AG20443 (cell line): ENCODE data around the gene COX6A1.
A peak's percentile ranks its signal among the peaks of the same experiment; 100 is the strongest.

Source experiments
- DNase-seq: peaks from one replicate; pipeline ENCODE4 v3.0.0; 2012; ENCODE audit warnings: low spot score, mixed read lengths

Gene COX6A1

DNA sequence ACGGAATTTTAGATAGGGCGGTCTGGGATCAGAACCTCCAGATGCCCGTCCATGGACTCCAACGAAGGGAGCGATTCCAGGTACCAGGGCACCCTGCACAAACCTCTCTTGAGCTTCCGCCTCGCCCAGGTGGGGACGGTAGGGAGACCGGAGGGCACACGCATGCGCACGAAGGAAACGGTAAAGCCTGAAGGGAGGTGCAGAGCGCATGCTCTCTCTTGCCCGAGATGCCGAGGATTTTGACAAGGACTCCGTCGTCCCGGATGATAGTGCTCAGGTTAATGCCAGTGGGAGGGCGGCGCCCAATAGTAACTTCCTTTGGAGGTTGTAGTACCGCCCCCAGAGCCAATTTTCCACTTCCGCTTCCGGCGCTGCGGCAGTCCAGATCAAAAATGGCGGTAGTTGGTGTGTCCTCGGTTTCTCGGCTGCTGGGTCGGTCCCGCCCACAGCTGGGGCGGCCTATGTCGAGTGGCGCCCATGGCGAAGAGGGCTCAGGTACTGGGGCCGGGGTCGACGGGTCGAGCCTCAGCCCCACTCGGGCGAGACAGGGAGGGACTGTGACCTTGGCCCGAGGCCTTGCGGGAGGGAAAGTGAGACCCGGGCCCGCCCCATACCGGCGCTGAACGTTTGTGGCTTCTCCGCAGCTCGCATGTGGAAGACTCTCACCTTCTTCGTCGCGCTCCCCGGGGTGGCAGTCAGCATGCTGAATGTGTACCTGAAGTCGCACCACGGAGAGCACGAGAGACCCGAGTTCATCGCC is at the start of gene COX6A1:
Gene COX6A1 (plus strand): TSS at position 379 of the 760 bp plus-strand sequence. CDS start 14 bp downstream, at position 393.
- peak; percentile 98 for DNase-seq

DNA sequence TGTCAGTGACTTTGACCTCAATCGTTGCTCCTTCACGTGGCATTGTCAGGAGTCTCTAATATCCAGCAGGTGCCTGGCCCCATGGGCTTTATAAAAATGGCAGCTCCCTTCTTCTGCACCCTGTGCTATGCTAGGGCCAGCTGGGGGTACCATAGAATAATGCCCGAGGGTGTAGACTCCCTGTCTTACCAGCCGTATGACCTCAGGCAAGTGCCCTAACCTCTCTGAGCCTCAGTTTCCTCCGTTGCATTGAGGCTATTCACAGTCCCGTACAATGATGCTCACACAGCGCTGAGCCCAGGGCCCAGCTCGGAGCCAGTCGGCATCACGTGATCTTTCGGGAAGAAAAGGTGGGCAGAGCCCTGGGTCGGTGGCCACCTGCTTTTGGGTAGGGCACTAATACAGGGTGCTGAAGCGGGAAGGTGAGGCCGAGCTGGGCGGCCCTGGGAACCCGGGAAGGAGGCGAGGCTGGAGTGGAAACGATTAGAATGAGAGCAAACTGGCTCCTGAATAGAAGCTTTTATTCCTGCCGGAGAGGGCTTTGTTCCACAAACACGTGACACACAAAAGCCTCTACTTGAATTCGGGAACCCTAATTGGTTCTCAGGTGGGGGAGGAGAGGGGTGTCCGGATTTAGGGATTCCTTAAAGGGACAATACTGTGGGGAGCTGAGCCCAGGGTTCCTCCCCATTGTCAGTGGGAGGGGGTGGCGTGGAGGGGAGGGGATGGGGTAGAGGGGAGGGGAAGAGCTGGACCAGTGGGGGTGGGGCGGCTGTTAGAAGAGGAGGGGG is 49.0 kb upstream of the COX6A1 start:
- DNase-seq, result no peak

DNA sequence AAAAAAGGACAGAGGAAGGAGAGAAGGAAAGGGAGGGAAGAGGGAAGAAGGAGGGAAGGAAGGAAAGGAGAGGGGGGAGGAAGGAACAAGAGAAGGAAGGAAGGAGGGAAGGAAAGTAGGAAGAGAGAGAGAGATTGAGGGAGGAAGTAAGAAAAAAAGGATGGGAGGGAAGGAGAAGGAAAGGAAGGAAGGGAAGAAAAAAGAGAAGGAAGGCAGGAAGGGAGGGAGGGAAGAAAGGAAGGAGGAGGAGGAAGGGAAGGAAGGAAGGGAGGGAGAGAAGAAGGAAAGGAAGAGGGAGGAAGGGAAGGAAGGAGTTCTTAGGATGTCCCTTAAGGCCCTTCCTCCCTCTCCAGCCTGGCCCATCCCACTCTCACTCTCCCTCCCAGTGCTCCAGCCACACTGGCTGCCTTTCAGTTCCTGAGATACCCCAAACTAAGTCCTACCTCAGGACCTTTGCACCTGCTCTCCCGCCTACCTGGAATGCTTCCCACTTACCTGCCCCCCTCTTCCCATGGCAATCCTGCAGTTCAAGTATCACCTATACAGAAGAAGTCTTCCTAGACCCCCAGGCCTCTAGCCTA is 47.3 kb upstream of the COX6A1 start:
- DNase-seq, result no peak

DNA sequence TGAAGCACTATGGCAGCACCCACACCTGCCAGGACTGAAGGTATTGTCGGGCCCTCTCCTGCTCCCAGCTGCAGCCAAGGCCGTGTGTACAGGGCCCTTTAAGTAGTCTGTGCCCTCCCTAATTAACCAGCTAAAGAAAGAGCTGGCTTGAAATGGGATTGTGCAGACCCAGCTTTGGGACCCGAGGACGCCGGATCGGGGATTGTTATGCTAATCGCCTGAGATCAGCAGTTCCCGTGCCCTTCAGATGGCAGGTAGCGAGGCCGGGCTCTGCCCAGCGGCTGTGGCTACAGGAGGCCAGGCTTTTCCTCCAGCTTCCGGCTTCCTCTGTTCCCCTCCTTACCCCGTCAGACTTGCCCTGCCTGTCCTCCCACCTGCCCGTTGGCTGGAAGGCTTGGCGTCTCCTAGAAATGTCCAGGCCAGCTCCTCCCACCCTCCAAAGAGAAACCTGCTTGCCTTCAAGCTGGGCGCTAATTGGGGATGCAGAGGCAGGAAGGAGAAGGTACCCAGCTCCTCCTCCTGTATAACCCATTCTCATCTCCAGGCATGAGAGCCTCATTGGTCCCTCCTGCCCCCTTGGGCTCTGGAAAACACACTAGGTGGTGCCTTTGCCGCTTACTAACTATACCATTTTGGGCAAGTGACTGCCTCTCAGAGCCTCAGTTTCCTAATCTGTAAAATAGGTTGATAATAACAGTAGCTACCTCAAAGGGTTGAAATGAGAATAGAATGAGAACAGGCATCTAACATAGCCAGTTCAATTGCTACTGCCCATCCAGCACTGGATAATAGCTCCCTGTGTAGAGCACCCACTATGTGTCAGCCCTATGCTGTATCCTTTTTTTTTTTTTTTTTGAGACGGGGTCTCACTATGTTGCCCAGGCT is 43.2 kb upstream of the COX6A1 start:
- no peak for DNase-seq

DNA sequence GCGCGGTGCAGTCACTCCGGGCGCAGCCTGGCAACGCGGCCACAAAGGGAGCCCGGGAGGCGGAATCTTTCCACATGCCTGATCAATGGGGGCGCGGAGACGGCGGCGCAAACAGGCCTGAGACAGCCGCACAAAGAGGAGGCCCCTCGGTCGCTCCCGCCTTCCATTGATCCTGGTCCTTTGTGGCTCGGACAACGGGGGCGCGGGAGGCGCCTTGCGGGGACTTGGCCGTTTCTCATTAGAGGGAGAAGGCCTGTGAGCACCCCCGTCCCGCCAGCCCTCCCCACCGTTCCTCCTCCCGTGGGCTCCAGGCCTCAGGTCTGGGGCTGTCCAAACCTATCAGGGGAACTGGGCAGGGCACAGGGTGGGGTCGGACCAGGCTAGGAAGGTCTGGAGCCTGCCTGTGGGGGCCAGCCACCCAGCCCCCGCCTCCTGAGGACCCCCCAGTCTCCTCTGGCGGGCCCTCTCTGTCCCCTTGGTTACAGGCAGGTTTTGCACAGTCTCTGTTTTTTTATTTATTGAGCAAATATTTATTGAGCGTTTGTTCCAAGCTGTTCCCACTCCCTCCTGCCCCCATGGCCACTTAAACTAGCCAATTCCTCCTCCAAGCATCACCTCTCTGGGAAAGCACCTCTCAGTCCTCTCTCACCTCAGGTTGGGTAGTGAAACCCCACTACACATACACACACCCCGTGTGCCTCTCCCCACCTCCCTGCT is 39.9 kb upstream of the COX6A1 start:
- DNase-seq, result no peak

DNA sequence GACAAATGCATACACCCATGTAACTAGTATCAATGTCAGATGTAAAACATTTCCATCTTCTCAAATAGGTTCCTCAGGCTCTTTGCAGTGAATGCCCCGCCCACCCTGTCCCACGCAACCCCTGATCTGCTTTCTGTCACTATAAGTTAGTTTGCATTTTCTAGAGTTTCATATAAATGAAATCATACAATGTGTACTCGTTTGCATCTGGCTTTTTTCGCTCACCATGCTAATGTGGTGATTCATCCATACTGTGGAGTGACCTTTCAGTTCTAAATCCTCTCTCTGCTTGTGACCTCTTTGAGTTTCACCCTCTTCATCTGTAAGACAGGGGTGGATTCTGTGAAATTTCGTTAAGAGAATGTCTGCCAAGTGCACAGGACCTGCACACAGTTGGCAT is 38.4 kb upstream of the COX6A1 start:
- no peak for DNase-seq

DNA sequence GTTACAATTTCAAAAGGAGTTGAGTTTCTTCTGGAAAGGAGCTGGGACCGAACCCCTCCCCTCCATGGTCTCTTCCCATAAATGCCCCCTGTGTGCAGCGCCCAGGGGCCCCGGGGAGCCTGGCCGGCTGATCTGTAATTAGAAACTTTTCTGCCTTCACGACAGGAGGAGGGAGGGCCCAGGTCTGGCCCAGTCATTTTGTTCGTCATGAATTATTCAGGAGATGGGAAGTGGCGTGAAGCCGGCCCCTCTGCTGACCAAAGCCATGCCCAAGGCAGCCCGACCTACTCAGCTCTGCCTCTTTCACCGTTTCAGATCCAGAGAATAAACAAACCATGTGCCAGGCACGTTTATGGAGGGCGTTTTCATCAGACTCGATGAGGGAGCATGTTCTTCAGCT is 35.7 kb upstream of the COX6A1 start:
- DNase-seq, result no peak

DNA sequence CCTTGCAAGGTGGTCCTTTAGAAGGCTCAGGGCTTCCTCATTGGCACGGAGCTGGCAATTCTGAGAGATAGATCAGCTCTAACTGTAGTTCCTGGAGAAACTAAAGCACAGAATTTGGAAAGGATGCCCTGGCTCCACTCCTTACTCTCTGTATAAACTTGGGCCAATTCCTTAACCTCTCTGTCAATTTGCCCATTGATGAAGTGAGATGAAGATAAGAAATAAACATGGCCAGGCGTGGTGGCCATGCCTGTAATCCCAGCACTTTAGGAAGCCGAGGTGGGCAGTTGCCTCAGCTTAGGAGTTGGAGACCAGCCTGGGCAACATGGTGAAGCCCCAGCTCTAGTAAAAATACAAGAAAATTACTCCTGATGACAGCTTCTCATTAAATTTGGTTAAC is 34.0 kb upstream of the COX6A1 start:
- DNase-seq, result no peak

DNA sequence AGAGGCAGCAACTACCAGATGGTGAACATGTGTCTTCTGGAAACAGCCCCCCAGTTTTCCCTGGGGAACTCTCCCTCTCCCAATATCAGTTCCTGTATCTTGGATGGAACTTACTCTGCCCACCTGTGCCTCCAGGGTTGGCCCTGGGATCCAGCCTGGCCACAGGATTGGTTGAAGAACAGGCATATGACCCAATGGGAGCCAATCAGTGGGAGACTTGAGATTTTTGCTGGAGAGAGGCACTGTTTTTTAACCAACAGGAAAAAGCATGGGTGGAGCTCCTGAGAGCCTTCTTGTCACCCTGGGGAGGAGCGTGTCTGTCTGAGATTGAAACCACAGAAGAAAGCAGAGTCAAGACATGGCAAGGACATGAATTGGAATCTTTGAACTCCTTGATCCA is 33.6 kb upstream of the COX6A1 start:
- no peak for DNase-seq

DNA sequence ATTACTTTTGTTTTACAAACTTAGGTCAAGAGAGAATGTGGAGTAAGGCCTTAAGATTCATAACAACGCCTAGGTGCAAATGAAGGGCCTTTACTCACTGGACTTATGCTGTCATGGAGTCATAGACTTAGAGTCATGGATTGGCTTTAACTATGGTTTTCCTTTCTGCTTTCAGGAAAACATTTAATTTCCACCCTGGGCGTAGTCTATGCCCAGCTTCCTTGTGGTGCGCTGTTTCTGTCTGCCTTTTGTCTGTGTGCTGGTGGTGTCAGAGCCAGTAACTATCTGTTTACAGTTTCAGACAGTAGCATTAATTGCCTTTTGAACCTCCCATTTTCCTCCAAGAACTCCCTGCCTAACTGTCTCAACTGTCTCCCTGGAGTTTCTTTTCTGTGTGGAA is 31.8 kb upstream of the COX6A1 start:
- no peak for DNase-seq

DNA sequence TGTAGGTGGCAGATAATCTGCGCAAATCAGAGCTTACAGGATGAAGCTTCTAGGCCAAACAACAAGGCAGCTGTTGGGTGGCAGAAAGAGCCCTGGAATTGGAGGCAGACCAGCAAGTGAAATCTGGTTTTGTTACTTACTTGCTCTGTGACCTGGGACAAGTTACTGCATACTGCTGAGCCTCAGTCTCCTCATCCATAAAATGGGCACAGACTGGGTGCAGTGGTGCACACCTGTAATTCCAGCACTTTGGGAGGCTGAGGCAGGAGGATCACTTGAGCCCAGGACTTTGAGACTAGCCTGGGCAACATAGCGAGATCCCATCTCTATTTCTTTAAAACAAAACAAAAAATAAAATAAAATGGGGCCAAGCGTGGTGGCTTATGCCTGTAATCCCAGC is 31.4 kb upstream of the COX6A1 start:
- no peak for DNase-seq

DNA sequence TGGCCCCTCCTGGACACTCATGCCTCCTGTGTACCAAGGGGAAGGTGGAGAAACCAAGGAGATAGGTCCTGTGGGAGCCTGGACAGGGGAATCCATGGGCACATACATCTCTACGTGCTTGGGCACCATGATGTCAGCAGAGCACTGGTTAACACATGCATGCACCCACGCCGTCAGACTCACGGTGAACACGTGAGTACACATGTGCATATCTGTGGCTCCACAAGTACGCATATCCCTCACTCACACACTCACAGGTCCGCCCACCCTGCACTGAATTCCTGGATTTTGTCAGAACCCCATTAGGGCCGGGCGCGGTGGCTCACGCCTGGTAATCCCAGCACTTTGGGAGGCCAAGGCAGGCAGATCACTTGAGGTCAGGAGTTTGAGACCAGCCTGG is 29.1 kb upstream of the COX6A1 start:
- DNase-seq, result no peak

DNA sequence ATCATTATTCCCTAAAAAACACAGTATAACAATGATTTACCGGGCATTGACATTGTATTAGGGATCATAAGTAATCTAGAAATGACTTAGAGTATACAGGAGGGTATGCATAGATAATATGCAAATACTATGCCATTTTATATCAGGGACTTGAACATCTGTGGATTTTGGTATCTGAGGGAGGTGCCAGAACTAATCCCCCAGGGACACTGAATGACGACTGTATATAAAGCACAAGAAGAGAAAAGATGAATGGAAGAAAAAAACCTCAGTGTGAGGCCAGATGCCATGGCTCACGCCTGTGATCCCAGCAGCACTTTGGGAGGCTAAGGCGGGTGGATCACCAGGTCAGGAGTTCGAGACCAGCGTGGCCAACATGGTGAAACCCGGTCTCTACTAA is 25.5 kb upstream of the COX6A1 start:
- DNase-seq, result no peak

DNA sequence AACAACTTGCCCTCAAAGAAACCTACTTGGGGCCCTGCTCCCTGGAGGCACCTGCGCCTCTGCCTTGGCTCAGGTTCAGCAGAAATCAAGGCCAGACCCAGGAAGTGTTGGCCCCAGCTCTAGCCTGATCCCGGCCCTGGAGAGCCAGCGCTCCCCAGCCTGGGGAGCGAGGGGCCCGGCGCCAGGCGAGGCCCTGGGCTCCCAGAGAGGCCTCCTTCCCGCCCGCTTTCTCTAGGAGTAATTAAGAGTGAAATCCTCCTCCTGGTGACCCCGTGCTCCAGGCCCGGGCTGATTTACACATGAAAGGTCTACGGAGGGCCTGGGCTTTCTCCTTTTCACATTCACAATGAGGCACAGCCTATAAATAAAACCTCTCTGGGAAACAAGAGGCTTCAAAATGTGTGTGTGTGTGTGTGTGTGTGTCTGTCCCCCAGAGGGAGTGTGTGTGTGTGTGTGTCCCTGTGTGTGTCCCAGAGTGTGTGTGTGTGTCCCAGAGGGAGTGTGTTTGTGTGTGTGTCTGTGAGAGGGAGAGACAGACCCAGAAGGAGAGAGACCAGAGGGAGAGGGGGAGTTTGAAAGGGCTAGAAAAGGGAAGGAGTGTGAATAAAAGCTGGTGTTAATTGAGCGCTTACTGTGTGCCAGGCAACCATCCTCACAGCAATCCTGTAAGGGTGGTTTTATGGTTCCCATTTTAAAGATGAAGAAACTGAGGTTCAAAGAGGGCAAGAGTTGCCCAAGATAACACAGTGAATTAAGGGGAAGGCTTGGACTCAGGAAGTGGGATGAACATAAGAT is 23.8 kb upstream of the COX6A1 start:
- no peak for DNase-seq

DNA sequence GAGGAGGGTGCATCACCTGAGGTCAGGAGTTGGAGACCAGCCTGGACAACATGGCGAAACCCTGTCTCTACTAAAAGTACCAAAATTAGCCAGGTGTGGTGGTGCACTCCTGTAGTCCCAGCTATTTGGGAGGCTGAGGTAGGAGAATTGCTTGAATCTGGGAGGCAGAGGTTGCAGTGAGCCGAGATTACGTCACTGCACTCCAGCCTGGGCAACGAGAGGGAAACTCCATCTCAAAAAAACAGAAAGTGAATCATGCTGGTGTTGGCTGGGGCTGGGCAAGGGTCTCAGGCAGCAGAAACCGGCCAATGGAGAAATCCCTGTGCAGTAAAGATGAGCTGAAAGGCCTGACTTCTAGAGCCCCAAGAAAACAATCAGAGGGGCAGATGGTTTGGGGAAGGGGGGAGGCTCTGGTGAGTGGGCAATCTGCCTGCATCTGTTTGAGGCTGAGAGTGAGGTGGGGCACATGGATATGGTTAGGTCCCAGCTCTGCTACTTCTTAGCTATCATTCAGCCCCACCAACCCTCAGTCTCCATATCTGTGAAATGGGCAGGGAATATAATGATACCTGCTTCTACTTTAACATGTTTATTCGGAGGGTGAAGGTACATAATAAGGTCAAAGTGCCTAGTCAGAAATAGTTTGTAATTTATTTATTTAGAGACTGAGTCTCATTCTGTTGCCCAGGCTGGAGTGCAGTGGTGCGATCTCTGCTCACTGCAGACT is 21.3 kb upstream of the COX6A1 start:
- DNase-seq, result no peak

DNA sequence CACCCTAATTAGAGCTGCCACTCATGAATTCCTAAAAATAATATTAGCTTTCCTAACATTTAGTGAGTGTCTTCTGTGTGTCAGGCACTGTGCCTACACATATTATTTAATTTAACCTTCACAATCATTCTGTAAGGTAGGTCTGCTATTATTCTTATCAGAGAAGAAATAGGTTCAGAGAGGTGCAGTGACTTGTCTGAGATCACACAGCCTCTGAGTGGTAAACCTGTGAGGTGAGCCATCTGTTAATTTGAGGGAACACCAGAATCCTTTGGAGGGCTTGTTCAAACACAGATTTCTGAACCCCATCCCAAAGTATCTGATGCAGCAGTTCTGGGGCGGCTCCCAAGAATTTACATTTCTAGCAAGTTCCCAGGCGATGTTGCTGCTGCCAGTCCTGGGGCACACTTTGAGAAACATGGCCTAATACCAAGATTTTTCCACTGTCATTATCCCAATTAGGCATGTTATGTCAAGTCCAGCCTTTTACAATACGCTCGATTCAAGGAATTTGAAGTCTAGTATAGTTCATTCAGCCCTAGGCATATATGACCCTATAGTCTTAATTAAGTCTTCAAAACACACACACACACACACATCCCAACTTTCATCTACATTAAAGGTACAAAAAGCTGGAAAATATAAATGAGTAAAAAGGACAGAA is 19.9 kb upstream of the COX6A1 start:
- no peak for DNase-seq

DNA sequence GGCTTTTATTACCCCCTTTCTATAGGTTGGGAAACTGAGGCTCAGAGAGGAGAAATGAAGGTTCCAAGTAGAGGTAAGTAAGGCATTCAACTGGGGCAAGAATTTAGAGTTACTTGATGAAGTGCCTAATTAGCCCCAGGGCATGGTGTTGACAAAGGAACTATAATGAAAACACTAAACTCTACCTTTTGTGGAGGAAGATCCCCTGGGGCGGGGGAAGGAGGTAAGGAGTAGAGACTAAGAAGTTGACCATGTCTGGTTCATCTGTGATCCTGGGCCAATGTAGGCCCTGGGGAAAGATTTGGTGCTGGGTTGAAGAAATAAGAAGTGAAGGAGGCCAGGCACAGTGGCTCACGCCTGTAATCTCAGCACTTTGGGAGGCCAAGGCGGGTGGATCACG is 16.2 kb upstream of the COX6A1 start:
- DNase-seq, result no peak

DNA sequence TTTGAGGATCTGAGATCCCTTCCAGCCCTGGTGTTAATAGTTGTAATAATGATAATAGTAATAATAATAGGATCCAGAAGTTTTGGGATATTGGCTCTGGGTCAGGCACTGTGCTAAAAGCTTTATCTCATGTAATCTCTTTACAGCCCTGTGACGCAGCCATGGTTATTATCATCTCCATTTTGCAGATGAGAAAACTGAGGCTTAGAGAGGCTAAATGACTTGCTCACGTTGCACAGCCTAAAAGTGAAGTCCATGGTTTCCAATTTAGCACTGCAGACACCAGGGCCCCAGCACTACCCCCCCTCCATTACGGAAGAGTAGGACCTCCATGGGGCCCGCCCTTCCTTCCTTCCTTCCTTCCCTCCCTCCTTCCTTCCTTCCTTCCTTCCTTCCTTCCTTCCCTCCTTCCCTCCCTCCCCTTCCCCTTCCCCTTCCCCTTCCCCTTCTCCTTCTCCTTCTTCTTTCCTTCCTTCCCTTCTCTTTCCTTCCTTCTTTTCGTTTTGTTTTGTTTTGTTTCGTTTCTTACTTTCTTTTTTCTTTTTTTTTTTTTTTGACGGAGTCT is 14.9 kb upstream of the COX6A1 start:
- DNase-seq, result no peak

DNA sequence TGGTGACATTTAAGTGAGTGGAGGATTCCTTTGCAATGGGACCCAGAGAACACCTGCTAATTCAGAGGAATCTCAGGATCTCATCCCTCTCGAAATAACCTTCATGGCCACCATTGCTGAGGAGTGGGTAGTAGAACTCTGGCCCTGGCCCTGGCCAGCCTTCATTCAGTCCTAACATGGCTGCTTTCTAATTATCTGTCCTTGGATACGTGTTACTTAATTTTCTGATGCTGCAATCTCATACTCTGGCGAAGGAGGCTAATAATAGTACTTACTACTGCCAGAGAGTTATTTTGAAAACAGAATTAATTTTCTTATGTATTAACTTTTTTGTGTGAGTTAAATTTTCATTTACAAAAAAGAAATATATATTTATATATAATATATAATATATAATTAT is 12.1 kb upstream of the COX6A1 start:
- DNase-seq, result no peak
